ENCODE data around the gene GUK1. TPM values are rescaled to one million over a fixed set of nuclear protein-coding genes. Genes with fewer than 3 reads are reported as not detected.

The GUK1 gene
- total RNA-seq, 4 donors from 2014 or later = 234 to 504 (median 299) TPM

DNA sequence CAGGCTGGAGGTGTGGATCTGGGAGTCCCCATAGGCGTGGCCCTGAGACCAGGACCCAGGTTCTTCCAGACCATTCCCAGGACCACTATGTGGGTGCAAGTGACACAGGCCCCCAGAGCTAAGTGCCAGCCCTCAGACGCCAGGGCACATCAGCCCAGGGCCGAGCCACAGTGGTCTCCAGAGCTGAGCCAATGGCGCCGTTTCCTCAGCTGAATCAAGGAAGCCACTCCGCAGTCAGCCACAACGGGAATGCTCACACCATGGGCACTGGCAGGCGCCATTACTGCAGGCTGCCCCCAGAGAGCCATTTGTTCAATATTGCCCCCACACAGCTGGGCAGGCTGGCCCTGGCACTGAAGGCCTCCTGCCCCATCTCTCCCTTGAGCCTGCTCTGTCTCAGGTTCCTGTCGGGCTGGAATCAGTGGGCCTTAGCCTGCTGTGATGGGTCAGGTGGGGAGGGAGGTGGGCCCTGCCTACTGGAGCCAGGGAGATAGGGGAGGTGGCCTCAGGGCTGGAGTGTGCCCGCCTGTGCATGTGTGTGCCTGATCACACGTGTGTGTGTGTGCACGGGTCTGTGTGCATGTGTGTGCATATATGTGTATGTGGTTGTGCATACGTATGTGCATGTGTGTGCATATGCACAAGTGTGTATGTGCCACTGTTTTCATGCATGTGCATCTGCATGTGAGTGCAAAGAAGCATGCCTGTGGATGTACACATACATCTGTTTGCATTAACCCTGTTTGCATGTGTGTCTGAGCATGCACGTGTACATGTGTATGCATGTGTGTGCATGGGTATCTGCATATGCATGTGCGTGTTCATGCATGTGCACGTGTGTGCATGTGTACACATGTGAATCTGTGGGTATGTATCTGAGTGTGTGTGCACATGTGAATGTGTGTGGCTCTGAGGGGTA is 15.8 kb downstream of the GUK1 start:
- no peak for ATAC-seq
- Histone ChIP-seq H3K27me3 (no peaks in the 10 kb centered on the region), H3K27ac (no peak overlapping the region), H3K9me3 (no peaks in the 10 kb centered on the region), H3K36me3 (no peaks in the 10 kb centered on the region), H3K4me3 (no peak overlapping the region), H3K4me1 (peaks cover 6 to 61% (median 19%) of the 10 kb centered on the region in 3 donors)
- WGBS, 2 donors (ENCODE audit: low coverage in 1 of 2) = 80 to 83% methylated on average over 3 of the region's 16 CpGs
- TF ChIP-seq EP300 (IDR thresholded peaks at IDR 0.05) (no peak), POLR2AphosphoS5 (IDR thresholded peaks at IDR 0.05) (no peak), POLR2A (IDR thresholded peaks at IDR 0.05) (no peak)
- TF ChIP-seq, protein P1, sequence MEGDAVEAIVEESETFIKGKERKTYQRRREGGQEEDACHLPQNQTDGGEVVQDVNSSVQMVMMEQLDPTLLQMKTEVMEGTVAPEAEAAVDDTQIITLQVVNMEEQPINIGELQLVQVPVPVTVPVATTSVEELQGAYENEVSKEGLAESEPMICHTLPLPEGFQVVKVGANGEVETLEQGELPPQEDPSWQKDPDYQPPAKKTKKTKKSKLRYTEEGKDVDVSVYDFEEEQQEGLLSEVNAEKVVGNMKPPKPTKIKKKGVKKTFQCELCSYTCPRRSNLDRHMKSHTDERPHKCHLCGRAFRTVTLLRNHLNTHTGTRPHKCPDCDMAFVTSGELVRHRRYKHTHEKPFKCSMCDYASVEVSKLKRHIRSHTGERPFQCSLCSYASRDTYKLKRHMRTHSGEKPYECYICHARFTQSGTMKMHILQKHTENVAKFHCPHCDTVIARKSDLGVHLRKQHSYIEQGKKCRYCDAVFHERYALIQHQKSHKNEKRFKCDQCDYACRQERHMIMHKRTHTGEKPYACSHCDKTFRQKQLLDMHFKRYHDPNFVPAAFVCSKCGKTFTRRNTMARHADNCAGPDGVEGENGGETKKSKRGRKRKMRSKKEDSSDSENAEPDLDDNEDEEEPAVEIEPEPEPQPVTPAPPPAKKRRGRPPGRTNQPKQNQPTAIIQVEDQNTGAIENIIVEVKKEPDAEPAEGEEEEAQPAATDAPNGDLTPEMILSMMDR (IDR thresholded peaks at IDR 0.05) = no peak

DNA sequence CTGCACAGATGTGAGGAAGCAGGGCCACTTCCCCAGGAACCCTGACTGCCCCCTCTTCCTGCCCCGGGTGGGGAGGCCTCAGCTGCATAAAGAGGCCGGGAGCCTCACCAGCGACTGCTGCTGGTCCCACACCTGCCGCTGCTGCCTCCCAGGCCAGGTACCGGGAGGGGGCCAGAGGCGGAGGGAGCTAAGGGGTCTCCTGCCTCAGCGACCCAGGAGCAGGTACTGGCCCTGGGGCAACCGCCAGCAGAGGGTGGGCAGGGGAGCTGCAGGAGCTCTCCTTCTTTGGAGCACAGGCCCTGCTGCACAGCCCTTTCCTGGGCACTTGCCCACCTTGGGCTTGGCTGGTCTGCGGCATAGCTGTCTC is 16.4 kb downstream of the GUK1 start:
- H3K9me3 ChIP-seq = no peaks in the 10 kb centered on the region
- no peak for ATAC-seq
- H3K4me1 ChIP-seq = peaks cover under 1 to 61% (median 12%) of the 10 kb centered on the region in 3 donors
- H3K27ac ChIP-seq = no peak overlapping the region
- TF ChIP-seq, protein P1 (IDR thresholded peaks at IDR 0.05) = no peak
- no peak for TF ChIP-seq POLR2AphosphoS5 (IDR thresholded peaks at IDR 0.05)
- no peak for TF ChIP-seq EP300 (IDR thresholded peaks at IDR 0.05)
- TF ChIP-seq POLR2A (IDR thresholded peaks at IDR 0.05) = no peak
- peaks cover under 1% of the 10 kb centered on the region for H3K27me3 ChIP-seq
- H3K4me3 ChIP-seq = no peak overlapping the region
- no peaks in the 10 kb centered on the region for H3K36me3 ChIP-seq
- WGBS, 2 donors (ENCODE audit: low coverage in 1 of 2) = no CpG with 5 or more reads among the region's 9 CpGs

DNA sequence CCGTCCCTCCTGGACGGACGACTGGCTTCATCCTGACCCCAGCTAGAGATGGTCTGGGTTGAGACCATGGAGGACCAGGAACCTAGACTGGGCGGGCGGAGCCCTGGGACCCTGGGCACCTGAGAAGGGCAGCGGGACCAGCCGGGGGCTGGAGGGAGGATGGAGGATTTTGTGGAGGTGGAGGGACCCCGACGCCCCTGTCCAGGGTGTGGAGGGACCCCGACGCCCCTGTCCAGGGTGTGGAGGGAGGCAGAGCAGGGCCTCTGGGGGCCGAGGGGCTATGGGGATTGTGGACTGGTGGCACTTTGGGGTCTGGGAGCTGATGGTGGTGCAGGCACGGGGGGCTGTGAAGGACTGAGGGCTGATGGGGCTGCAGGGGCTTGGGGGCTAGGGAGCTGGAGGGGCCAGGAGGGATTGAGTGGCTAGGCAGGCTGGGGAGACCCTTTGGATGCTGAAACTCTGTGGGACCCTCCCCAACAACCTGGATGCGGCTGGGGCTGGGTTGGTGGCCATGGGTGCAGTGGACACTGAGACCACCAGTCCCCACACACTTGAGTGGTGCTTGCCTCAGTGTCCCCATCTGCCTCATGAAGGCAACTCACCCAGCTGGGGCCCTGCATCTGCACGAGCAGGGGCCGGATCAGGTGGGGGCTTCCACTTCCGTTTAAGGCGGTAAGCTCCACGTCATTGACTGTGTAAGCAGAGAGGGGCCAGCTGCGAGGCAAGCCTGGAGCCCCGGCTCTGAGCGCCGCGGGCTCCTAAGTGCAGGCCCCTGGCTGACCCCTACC is 17.1 kb downstream of the GUK1 start:
- TF ChIP-seq POLR2AphosphoS5 (IDR thresholded peaks at IDR 0.05) = no peak
- TF ChIP-seq, protein P1 (IDR thresholded peaks at IDR 0.05) = no peak
- no peak for TF ChIP-seq EP300 (IDR thresholded peaks at IDR 0.05)
- TF ChIP-seq POLR2A (IDR thresholded peaks at IDR 0.05) = no peak
- Histone ChIP-seq H3K9me3 (no peaks in the 10 kb centered on the region), H3K27ac (no peak overlapping the region), H3K4me1 (peaks cover 0 to 61% (median 9%) of the 10 kb centered on the region in 3 donors), H3K4me3 (no peak overlapping the region), H3K36me3 (no peaks in the 10 kb centered on the region), H3K27me3 (peaks cover 7% of the 10 kb centered on the region)
- 24% methylated on average over 3 of the region's 24 CpGs; no CpG with 5 or more reads in 1 of the 2 donors for WGBS, 2 donors (ENCODE audit: low coverage in 1 of 2)
- ATAC-seq = no peak

DNA sequence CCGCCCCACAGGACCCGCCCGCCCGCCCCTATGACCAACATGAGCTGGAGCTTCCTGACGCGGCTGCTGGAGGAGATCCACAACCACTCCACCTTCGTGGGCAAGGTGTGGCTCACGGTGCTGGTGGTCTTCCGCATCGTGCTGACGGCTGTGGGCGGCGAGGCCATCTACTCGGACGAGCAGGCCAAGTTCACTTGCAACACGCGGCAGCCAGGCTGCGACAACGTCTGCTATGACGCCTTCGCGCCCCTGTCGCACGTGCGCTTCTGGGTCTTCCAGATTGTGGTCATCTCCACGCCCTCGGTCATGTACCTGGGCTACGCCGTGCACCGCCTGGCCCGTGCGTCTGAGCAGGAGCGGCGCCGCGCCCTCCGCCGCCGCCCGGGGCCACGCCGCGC is 17.6 kb downstream of the GUK1 start:
- no peak for ATAC-seq
- peaks cover 13% of the 10 kb centered on the region for H3K27me3 ChIP-seq
- no peaks in the 10 kb centered on the region for H3K9me3 ChIP-seq
- WGBS, 2 donors (ENCODE audit: low coverage in 1 of 2) = 54% methylated on average over 7 of the region's 43 CpGs; no CpG with 5 or more reads in 1 of the 2 donors
- peaks cover 0 to 61% (median 5%) of the 10 kb centered on the region in 3 donors for H3K4me1 ChIP-seq
- H3K27ac ChIP-seq = no peak overlapping the region
- H3K4me3 ChIP-seq = no peak overlapping the region
- TF ChIP-seq, protein P1 (IDR thresholded peaks at IDR 0.05) = no peak
- TF ChIP-seq POLR2AphosphoS5 (IDR thresholded peaks at IDR 0.05) = no peak
- no peak for TF ChIP-seq EP300 (IDR thresholded peaks at IDR 0.05)
- TF ChIP-seq POLR2A (IDR thresholded peaks at IDR 0.05) = no peak
- no peaks in the 10 kb centered on the region for H3K36me3 ChIP-seq

Measured in gastroesophageal sphincter (tissue), 4 donors.